HEK293 (cell line): ENCODE data around the gene UBE2E1.

Experiments
- CTCF ChIP-seq: fragments of 450-650 bp; formaldehyde crosslinking; IDR thresholded peaks from 2 replicates; pipeline ENCODE4 v1.5.1; 2016; ENCODE audit warnings: missing biosample characterization, missing genetic modification characterization
- GFI1B ChIP-seq: fragments of 450-650 bp; formaldehyde crosslinking; IDR thresholded peaks from 2 replicates; pipeline ENCODE4 v1.5.1; 2016; ENCODE audit warnings: missing biosample characterization, missing genetic modification characterization
- KLF1 ChIP-seq: fragments of 450-650 bp; formaldehyde crosslinking; IDR thresholded peaks from 2 replicates; pipeline ENCODE4 v1.5.1; 2016; ENCODE audit warnings: missing biosample characterization, missing genetic modification characterization
- MYNN ChIP-seq: fragments of 450-650 bp; formaldehyde crosslinking; IDR thresholded peaks from 2 replicates; pipeline ENCODE4 v1.5.1; 2016; ENCODE audit warnings: missing biosample characterization, missing genetic modification characterization, borderline replicate concordance
- PATZ1 ChIP-seq: fragments of 450-650 bp; formaldehyde crosslinking; IDR thresholded peaks from 2 replicates; pipeline ENCODE4 v1.5.1; 2016; ENCODE audit warnings: missing biosample characterization, missing genetic modification characterization
- PBX3 ChIP-seq: sonication (generic); formaldehyde crosslinking; IDR thresholded peaks from 2 replicates; pipeline ENCODE4 v1.8.1; 2022; ENCODE audit warnings: mild to moderate bottlenecking, moderate library complexity, missing genetic modification reagents
- REPIN1 ChIP-seq: fragments of 450-650 bp; formaldehyde crosslinking; IDR thresholded peaks from 2 replicates; pipeline ENCODE4 v1.5.1; 2017; ENCODE audit warnings: missing biosample characterization, missing genetic modification characterization, low read depth
- ZBTB49 ChIP-seq: fragments of 450-650 bp; formaldehyde crosslinking; IDR thresholded peaks from 2 replicates; pipeline ENCODE4 v1.5.1; 2016; ENCODE audit warnings: missing biosample characterization, missing genetic modification characterization, low read depth
- ZNF121 ChIP-seq: fragments of 450-650 bp; formaldehyde crosslinking; IDR thresholded peaks from 2 replicates; pipeline ENCODE4 v1.5.1; 2016; ENCODE audit warnings: missing biosample characterization, missing genetic modification characterization
- ZNF138 ChIP-seq: fragments of 450-650 bp; formaldehyde crosslinking; IDR thresholded peaks from 2 replicates; pipeline ENCODE4 v1.5.1; 2016; ENCODE audit warnings: missing biosample characterization, missing genetic modification characterization, borderline replicate concordance
- ZNF248 ChIP-seq: fragments of 450-650 bp; formaldehyde crosslinking; IDR thresholded peaks from 2 replicates; pipeline ENCODE4 v1.5.1; 2017; ENCODE audit warnings: missing biosample characterization, missing genetic modification characterization
- ZNF274 ChIP-seq, 2 experiments: fragments of 200-500 bp in 1 of 2; fragments of 450-650 bp in 1 of 2; sonication (Bioruptor generic) in 1 of 2; formaldehyde crosslinking in 1 of 2; IDR thresholded peaks; 2 replicates each; pipeline versions ENCODE4 v1.5.1 to v1.6.1; 2014 to 2016; ENCODE audit warnings: borderline replicate concordance in 1 of 2, inconsistent platforms in 1 of 2, low read length in 1 of 2, missing biosample characterization in 1 of 2, missing genetic modification characterization in 1 of 2
- TF ChIP-seq, protein P1 (sequence below): fragments of 450-650 bp; formaldehyde crosslinking; IDR thresholded peaks from 2 replicates; pipeline ENCODE4 v1.5.1; 2016; ENCODE audit warnings: missing biosample characterization, missing genetic modification characterization, low read depth
- TF ChIP-seq, protein P2 (sequence below): fragments of 450-650 bp; formaldehyde crosslinking; IDR thresholded peaks from 2 replicates; pipeline ENCODE4 v1.5.1; 2016; ENCODE audit warnings: missing biosample characterization, missing genetic modification characterization

DNA sequence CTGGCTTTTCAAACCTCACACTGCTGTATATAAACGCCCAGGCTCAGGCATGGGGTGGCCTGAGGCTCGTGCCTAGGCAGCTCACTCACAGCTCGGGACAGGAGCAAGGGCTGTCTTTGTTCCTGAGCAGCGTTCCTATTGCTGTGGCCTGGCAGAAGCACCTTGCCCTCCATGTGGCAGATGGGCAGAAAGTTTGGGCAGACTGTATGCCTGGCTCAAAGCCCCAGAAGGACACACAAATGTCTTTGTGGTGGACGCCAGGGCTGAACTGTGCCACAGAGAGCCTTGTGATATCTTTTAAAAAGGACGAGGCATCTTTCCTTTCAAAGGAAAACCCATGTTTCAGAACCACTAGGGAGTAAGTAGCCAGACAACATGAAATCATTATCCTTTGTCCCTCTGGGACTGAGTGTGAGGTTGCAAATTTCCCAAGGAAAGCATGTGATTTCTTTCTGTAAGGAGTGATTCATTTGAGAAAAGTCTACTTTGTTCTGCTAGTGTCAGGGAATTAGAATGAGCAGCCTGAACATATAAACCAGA lies 29.3 kb upstream of the UBE2E1 start:
- no peak for TF ChIP-seq ZNF138
- TF ChIP-seq CTCF (tag by site-specific recombination) = no peak
- no peak for TF ChIP-seq KLF1 (tag by site-specific recombination)
- no peak for TF ChIP-seq ZNF121 (tag by site-specific recombination)
- TF ChIP-seq PATZ1 (tag by site-specific recombination) = no peak
- no peak for TF ChIP-seq PBX3 (CRISPR knock-in tag)
- no peak for TF ChIP-seq ZNF274 (IDR thresholded peaks at IDR 0.05; ENCODE audit: low read length)
- no peak for TF ChIP-seq ZNF274 (tag by site-specific recombination; IDR thresholded peaks at IDR 0.05; ENCODE audit: borderline replicate concordance)
- TF ChIP-seq, protein P1, sequence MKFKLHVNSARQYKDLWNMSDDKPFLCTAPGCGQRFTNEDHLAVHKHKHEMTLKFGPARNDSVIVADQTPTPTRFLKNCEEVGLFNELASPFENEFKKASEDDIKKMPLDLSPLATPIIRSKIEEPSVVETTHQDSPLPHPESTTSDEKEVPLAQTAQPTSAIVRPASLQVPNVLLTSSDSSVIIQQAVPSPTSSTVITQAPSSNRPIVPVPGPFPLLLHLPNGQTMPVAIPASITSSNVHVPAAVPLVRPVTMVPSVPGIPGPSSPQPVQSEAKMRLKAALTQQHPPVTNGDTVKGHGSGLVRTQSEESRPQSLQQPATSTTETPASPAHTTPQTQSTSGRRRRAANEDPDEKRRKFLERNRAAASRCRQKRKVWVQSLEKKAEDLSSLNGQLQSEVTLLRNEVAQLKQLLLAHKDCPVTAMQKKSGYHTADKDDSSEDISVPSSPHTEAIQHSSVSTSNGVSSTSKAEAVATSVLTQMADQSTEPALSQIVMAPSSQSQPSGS (tag by site-specific recombination) = no peak
- TF ChIP-seq ZNF248 (tag by site-specific recombination) = no peak
- no peak for TF ChIP-seq GFI1B (tag by site-specific recombination)
- TF ChIP-seq ZBTB49 (tag by site-specific recombination) = no peak
- no peak for TF ChIP-seq REPIN1 (tag by site-specific recombination)
- TF ChIP-seq MYNN (tag by site-specific recombination) = no peak
- TF ChIP-seq, protein P2, sequence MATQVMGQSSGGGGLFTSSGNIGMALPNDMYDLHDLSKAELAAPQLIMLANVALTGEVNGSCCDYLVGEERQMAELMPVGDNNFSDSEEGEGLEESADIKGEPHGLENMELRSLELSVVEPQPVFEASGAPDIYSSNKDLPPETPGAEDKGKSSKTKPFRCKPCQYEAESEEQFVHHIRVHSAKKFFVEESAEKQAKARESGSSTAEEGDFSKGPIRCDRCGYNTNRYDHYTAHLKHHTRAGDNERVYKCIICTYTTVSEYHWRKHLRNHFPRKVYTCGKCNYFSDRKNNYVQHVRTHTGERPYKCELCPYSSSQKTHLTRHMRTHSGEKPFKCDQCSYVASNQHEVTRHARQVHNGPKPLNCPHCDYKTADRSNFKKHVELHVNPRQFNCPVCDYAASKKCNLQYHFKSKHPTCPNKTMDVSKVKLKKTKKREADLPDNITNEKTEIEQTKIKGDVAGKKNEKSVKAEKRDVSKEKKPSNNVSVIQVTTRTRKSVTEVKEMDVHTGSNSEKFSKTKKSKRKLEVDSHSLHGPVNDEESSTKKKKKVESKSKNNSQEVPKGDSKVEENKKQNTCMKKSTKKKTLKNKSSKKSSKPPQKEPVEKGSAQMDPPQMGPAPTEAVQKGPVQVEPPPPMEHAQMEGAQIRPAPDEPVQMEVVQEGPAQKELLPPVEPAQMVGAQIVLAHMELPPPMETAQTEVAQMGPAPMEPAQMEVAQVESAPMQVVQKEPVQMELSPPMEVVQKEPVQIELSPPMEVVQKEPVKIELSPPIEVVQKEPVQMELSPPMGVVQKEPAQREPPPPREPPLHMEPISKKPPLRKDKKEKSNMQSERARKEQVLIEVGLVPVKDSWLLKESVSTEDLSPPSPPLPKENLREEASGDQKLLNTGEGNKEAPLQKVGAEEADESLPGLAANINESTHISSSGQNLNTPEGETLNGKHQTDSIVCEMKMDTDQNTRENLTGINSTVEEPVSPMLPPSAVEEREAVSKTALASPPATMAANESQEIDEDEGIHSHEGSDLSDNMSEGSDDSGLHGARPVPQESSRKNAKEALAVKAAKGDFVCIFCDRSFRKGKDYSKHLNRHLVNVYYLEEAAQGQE = no peak
